Neural cell (in vitro differentiated cells): ENCODE results near the gene TRIM24.

Source experiments
- EP300 ChIP-seq: fragments of 450-650 bp; conservative IDR thresholded peaks from 2 replicates; pipeline ENCODE4 v1.6.1; 2014; ENCODE audit warnings: antibody characterized with exemption, mild to moderate bottlenecking, moderate library complexity; ENCODE audit not compliant: poor library complexity, severe bottlenecking
- POLR2AphosphoS5 ChIP-seq: IDR thresholded peaks from 2 replicates; pipeline ENCODE4 v1.6.1; 2012
- SMC3 ChIP-seq: fragments of 450-650 bp; conservative IDR thresholded peaks from 2 replicates; pipeline ENCODE4 v1.6.1; 2014; ENCODE audit warnings: antibody characterized with exemption, mild to moderate bottlenecking, moderate library complexity; ENCODE audit not compliant: poor library complexity

DNA sequence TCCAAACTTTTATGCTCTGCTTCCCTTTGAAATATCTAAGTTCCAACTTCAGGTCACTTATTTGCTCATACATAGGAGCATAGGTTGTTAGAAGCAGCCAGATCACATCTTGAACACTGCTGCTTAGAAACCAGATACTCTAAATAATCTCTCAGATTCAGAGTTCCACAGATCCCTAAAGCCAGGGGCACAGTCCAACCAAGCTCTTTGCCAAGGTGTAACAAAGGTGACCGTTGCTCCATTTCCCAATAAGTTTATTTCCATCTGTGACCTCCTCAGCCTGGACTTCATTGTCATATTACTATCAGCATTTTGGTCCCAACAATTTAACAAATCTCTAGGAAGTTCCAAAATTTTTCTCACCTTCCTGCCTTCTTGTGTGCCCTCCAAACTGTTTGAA, 52.8 kb downstream of the TRIM24 start:
- no peak for TF ChIP-seq POLR2AphosphoS5
- no peak for TF ChIP-seq EP300
- TF ChIP-seq SMC3: no peak
